ENCODE results near the gene B4GALT2. TPM values are rescaled to one million over a fixed set of nuclear protein-coding genes. Genes with fewer than 3 reads are reported as not detected.

Gene B4GALT2
- total and polyA plus RNA-seq, 9 of the 15 experiments (the other 6 are each of a cell fraction or from before 2014, with no cell fraction given): 1.3 to 86.8 (median 43.8) TPM

DNA sequence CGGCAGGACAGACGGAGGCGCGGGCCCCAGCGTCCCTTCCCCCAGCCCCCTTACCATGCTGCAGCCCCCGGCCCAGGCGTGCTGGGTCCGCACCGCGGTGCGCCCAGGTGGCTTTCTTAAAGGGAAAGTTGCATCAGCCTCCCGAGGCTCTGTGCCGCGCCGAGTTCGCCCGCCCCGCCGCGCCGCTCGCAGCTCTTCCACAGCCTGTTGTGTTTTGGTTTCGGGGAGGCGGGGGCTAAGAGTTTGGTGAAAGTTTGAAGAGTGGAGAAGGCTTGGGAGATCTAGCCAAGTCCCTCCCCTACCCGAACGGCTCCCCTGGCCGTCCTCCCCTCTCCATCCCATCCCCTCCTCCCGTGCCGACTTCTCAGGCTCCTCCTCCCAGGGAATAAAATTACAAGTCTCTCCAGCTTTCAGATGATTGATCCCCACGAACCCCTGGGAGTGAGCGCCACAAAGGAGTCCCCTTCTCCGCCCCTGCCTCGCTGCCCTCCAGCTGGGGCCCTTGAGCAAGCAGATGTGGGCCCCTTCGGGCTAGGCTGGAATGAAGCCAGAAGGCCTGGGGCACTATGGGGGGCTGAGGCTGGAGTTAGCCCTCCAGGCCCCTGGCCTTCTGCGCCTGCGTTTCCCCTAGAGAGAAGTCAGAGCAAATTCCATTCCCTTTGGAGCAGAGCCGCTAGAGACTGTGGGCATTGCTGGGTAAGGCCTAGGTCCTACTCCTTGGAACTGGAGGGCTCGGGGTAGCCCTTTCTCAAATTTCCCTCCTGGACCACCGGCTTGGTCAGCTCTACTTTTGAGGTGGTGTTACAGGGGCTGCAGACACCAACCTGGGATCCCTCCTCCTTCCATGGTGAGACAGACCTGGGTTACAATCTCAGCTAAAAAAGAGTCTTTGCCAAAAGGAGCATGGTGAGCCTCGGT is 52.5 kb downstream of the B4GALT2 start, which contains the start of gene SLC6A9 (continued):
- no peak for TF ChIP-seq ZNF561 (CRISPR knock-in tag; conservative IDR thresholded peaks at IDR 0.05)
- TF ChIP-seq MCM2 (IDR thresholded peaks at IDR 0.05; ENCODE audit: low read depth): no peak
- no peak for TF ChIP-seq ETV6 (IDR thresholded peaks at IDR 0.05; ENCODE audit: borderline replicate concordance in 1 of 2, low read depth in 2 of 2, low read length in 1 of 2)
- 0 out of 2 replicates have a peak, but pooled peaks have one; percentile 45 for TF ChIP-seq ETV6 (CRISPR knock-in tag; IDR thresholded peaks at IDR 0.05; ENCODE audit: borderline replicate concordance)
- TF ChIP-seq, protein P1, sequence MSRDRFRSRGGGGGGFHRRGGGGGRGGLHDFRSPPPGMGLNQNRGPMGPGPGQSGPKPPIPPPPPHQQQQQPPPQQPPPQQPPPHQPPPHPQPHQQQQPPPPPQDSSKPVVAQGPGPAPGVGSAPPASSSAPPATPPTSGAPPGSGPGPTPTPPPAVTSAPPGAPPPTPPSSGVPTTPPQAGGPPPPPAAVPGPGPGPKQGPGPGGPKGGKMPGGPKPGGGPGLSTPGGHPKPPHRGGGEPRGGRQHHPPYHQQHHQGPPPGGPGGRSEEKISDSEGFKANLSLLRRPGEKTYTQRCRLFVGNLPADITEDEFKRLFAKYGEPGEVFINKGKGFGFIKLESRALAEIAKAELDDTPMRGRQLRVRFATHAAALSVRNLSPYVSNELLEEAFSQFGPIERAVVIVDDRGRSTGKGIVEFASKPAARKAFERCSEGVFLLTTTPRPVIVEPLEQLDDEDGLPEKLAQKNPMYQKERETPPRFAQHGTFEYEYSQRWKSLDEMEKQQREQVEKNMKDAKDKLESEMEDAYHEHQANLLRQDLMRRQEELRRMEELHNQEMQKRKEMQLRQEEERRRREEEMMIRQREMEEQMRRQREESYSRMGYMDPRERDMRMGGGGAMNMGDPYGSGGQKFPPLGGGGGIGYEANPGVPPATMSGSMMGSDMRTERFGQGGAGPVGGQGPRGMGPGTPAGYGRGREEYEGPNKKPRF (IDR thresholded peaks at IDR 0.05; ENCODE audit: low read depth, low read length): no peak
- TF ChIP-seq ZNF143 (CRISPR knock-in tag; IDR thresholded peaks at IDR 0.05): no peak; the same call in 1 of the 2 replicates
- TF ChIP-seq KDM2B (CRISPR knock-in tag; IDR thresholded peaks at IDR 0.05): peak; percentile 27; the same call in 1 of the 2 replicates
- no peak for TF ChIP-seq KLF13 (tag; IDR thresholded peaks at IDR 0.05; ENCODE audit: borderline replicate concordance, low read depth)
- TF ChIP-seq, protein P2, sequence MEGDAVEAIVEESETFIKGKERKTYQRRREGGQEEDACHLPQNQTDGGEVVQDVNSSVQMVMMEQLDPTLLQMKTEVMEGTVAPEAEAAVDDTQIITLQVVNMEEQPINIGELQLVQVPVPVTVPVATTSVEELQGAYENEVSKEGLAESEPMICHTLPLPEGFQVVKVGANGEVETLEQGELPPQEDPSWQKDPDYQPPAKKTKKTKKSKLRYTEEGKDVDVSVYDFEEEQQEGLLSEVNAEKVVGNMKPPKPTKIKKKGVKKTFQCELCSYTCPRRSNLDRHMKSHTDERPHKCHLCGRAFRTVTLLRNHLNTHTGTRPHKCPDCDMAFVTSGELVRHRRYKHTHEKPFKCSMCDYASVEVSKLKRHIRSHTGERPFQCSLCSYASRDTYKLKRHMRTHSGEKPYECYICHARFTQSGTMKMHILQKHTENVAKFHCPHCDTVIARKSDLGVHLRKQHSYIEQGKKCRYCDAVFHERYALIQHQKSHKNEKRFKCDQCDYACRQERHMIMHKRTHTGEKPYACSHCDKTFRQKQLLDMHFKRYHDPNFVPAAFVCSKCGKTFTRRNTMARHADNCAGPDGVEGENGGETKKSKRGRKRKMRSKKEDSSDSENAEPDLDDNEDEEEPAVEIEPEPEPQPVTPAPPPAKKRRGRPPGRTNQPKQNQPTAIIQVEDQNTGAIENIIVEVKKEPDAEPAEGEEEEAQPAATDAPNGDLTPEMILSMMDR (IDR thresholded peaks at IDR 0.05 in 2 of 3, conservative IDR thresholded peaks at IDR 0.05 in 1 of 3; ENCODE audit: insufficient read depth in 2 of 3, low read depth in 1 of 3, low read length in 3 of 3): no peak
- TF ChIP-seq BMI1 (IDR thresholded peaks at IDR 0.05; ENCODE audit: low read length): no peak
- TF ChIP-seq, protein P3, sequence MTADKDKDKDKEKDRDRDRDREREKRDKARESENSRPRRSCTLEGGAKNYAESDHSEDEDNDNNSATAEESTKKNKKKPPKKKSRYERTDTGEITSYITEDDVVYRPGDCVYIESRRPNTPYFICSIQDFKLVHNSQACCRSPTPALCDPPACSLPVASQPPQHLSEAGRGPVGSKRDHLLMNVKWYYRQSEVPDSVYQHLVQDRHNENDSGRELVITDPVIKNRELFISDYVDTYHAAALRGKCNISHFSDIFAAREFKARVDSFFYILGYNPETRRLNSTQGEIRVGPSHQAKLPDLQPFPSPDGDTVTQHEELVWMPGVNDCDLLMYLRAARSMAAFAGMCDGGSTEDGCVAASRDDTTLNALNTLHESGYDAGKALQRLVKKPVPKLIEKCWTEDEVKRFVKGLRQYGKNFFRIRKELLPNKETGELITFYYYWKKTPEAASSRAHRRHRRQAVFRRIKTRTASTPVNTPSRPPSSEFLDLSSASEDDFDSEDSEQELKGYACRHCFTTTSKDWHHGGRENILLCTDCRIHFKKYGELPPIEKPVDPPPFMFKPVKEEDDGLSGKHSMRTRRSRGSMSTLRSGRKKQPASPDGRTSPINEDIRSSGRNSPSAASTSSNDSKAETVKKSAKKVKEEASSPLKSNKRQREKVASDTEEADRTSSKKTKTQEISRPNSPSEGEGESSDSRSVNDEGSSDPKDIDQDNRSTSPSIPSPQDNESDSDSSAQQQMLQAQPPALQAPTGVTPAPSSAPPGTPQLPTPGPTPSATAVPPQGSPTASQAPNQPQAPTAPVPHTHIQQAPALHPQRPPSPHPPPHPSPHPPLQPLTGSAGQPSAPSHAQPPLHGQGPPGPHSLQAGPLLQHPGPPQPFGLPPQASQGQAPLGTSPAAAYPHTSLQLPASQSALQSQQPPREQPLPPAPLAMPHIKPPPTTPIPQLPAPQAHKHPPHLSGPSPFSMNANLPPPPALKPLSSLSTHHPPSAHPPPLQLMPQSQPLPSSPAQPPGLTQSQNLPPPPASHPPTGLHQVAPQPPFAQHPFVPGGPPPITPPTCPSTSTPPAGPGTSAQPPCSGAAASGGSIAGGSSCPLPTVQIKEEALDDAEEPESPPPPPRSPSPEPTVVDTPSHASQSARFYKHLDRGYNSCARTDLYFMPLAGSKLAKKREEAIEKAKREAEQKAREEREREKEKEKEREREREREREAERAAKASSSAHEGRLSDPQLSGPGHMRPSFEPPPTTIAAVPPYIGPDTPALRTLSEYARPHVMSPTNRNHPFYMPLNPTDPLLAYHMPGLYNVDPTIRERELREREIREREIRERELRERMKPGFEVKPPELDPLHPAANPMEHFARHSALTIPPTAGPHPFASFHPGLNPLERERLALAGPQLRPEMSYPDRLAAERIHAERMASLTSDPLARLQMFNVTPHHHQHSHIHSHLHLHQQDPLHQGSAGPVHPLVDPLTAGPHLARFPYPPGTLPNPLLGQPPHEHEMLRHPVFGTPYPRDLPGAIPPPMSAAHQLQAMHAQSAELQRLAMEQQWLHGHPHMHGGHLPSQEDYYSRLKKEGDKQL (CRISPR knock-in tag; IDR thresholded peaks at IDR 0.05; ENCODE audit: borderline replicate concordance): no peak
- no peak for TF ChIP-seq MXD1 (CRISPR knock-in tag; IDR thresholded peaks at IDR 0.05; ENCODE audit: borderline replicate concordance, poor library complexity, severe bottlenecking)
- no peak for TF ChIP-seq TGIF2 (CRISPR knock-in tag; IDR thresholded peaks at IDR 0.05)
- no peak for TF ChIP-seq E2F5 (CRISPR knock-in tag; IDR thresholded peaks at IDR 0.05)

Measured in K562 (cell line).